GM19023 (cell line): Measurements from ENCODE around the gene ERICH6B.
"Not testable (repeated sequence)": the region's sequence is repeated elsewhere in the genome, so short reads cannot be mapped to it uniquely, and the experiment has no call there.

Experiments used
- ATAC-seq: cut with Tn5 transposase; IDR thresholded peaks from one replicate; pipeline ENCODE4 v1.9.1; 2021; ENCODE audit warnings: mild to moderate bottlenecking, moderate library complexity; ENCODE audit not compliant: unreplicated experiment

ERICH6B gene

GRCh38 chr13:45615501-45616101, at the start of gene ERICH6B:
Gene ERICH6B, minus strand, starts transcription at chr13:45615739. Its CDS starts 18,734 bp downstream, at chr13:45597005.
- ATAC-seq: no peak

GRCh38 chr13:45662903-45663302, 47.4 kb upstream of the ERICH6B start:
- not testable (repeated sequence) for ATAC-seq

GRCh38 chr13:45662162-45662561, 46.6 kb upstream of the ERICH6B start:
- no peak for ATAC-seq

GRCh38 chr13:45660458-45660857, 44.9 kb upstream of the ERICH6B start:
- ATAC-seq: not testable (repeated sequence)

- no peak for ATAC-seq
Observed at GRCh38 chr13:45659536-45659935, 44.0 kb upstream of the ERICH6B start.

GRCh38 chr13:45658586-45659235, 43.2 kb upstream of the ERICH6B start:
- ATAC-seq: no peak

- no peak for ATAC-seq
Observed at GRCh38 chr13:45654633-45655349, 39.3 kb upstream of the ERICH6B start.

GRCh38 chr13:45645263-45645662, 29.7 kb upstream of the ERICH6B start:
- not testable (repeated sequence) for ATAC-seq

- not testable (repeated sequence) for ATAC-seq
Observed at GRCh38 chr13:45642159-45642558, 26.6 kb upstream of the ERICH6B start.

- not testable (repeated sequence) for ATAC-seq
Observed at GRCh38 chr13:45635291-45635690, 19.8 kb upstream of the ERICH6B start.

- no peak for ATAC-seq
Observed at GRCh38 chr13:45630791-45631190, 15.3 kb upstream of the ERICH6B start.

- no peak for ATAC-seq
Observed at GRCh38 chr13:45629940-45630339, 14.4 kb upstream of the ERICH6B start.

- ATAC-seq: no peak
Observed at GRCh38 chr13:45628094-45628493, 12.6 kb upstream of the ERICH6B start.

GRCh38 chr13:45627656-45628055, 12.1 kb upstream of the ERICH6B start:
- no peak for ATAC-seq

GRCh38 chr13:45626731-45627374, 11.3 kb upstream of the ERICH6B start:
- no peak for ATAC-seq

GRCh38 chr13:45623516-45624090, 8.1 kb upstream of the ERICH6B start:
- ATAC-seq: no peak

- no peak for ATAC-seq
Observed at GRCh38 chr13:45621950-45622349, 6.4 kb upstream of the ERICH6B start.

GRCh38 chr13:45607931-45608330, 7.6 kb downstream of the ERICH6B start:
- no peak for ATAC-seq

GRCh38 chr13:45604892-45605291, 10.6 kb downstream of the ERICH6B start:
- ATAC-seq: no peak

- no peak for ATAC-seq
Observed at GRCh38 chr13:45603338-45603737, 12.2 kb downstream of the ERICH6B start.
